HepG2 (cell line): ENCODE measurements around the gene RARRES1. TPM values are rescaled to one million over a fixed set of nuclear protein-coding genes. Genes with fewer than 3 reads are reported as not detected.

Experiments used
- ATAC-seq: fragments of 200-7000 bp; cut with Tn5 transposase; 3 replicates; pipeline ENCODE4 v1.9.1; 2020; ENCODE audit warnings: mild to moderate bottlenecking, moderate library complexity
- BruUV-seq: library from RNA; stranded (reverse); fragments of 400-500 nt; replicated peaks from 2 replicates; lab custom pipeline; 2021; lab: Mats Ljungman, UMichigan
- CTCF ChIA-PET: fragments of 300-600 bp; formaldehyde crosslinking; extraction: SDS; loops from one replicate; lab custom pipeline; 2021; ENCODE audit warnings: low total read pairs, inconsistent platforms, low intra/inter-chr PET ratio; lab: Yijun Ruan, JAX
- POLR2A ChIA-PET: fragments of 350-600 bp; sonication (Branson Sonifier 250); formaldehyde crosslinking; loops from one replicate; lab custom pipeline; 2020; ENCODE audit warnings: antibody characterized with exemption, inconsistent platforms; lab: Yijun Ruan, JAX
- DNase-seq: peaks from one replicate; pipeline ENCODE4 v3.0.0-alpha.2; 2015; ENCODE audit warnings: low spot score
- FAIRE-seq: peaks from 3 replicates; lab custom pipeline; 2011; peaks lifted over from hg19 to GRCh38; lab: Jason Lieb, UNC
- H2AFZ ChIP-seq: one replicate; pipeline ENCODE4 v1.6.1; 2011; ENCODE audit warnings: low read length, inconsistent platforms
- H3K27ac ChIP-seq: fragments of 300-600 bp; 3 replicates; pipeline ENCODE4 v1.8.0; 2011; ENCODE audit warnings: mixed run types, mild to moderate bottlenecking, mixed read lengths, low read length, inconsistent platforms; ENCODE audit not compliant: insufficient read depth; ENCODE audit errors: extremely low read length
- H3K27me3 ChIP-seq, 2 experiments: fragments of 200-600 bp in 1 of 2; 2 replicates in 1 of 2; 3 replicates in 1 of 2; pipeline versions ENCODE4 v1.6.0 to v1.8.0; 2011; ENCODE audit warnings: low read length in 2 of 2, mild to moderate bottlenecking in 2 of 2, moderate library complexity in 2 of 2, inconsistent platforms in 1 of 2; ENCODE audit not compliant: insufficient read depth in 2 of 2, control insufficient read depth in 1 of 2
- H3K36me3 ChIP-seq, 2 experiments: fragments of 200-600 bp in 1 of 2; replicated peaks in 1 of 2; 2 replicates in 1 of 2; 3 replicates in 1 of 2; pipeline versions ENCODE4 v1.5.1 to v1.8.0; 2011; ENCODE audit warnings: low read length in 2 of 2, inconsistent platforms in 1 of 2; ENCODE audit not compliant: insufficient read depth in 2 of 2, control insufficient read depth in 1 of 2
- H3K4me1 ChIP-seq: 2 replicates; pipeline ENCODE4 v1.5.1; 2012; ENCODE audit warnings: low read length, inconsistent platforms; ENCODE audit not compliant: insufficient read depth
- H3K4me2 ChIP-seq: 2 replicates; pipeline ENCODE4 v1.6.0; 2011; ENCODE audit warnings: low read depth, low read length, inconsistent platforms
- H3K4me3 ChIP-seq, 3 experiments: fragments of 200-600 bp in 1 of 3; sonication (generic), shearing (Covaris generic) in 1 of 3; replicated peaks in 1 of 3; 2 replicates each; pipeline ENCODE4 v1.5.1; 2011 to 2016; ENCODE audit warnings: low read length in 3 of 3, inconsistent platforms in 2 of 3, low read depth in 2 of 3, mild to moderate bottlenecking in 2 of 3, control low read depth in 1 of 3, mixed read lengths in 1 of 3; ENCODE audit not compliant: insufficient read depth in 1 of 3
- H3K79me2 ChIP-seq: one replicate; pipeline ENCODE4 v1.6.1; 2011; ENCODE audit warnings: low read length, inconsistent platforms; ENCODE audit not compliant: insufficient read depth
- H3K9ac ChIP-seq: 2 replicates; pipeline ENCODE4 v1.6.0; 2011; ENCODE audit warnings: mild to moderate bottlenecking, low read depth, low read length, inconsistent platforms; ENCODE audit not compliant: insufficient read depth
- H3K9me3 ChIP-seq: 2 replicates; pipeline ENCODE4 v1.5.1; 2012; ENCODE audit warnings: mild to moderate bottlenecking, low read length
- H4K20me1 ChIP-seq: 2 replicates; pipeline ENCODE4 v1.6.0; 2011; ENCODE audit warnings: inconsistent platforms, mild to moderate bottlenecking, low read length, moderate library complexity; ENCODE audit not compliant: insufficient read depth
- ADNP ChIP-seq: sonication (generic); formaldehyde crosslinking; IDR thresholded peaks from 2 replicates; pipeline ENCODE4 v1.4.0; 2020; ENCODE audit warnings: missing genetic modification reagents
- FOXM1 ChIP-seq: sonication (generic); formaldehyde crosslinking; IDR thresholded peaks from 2 replicates; pipeline ENCODE4 v1.5.0; 2020; ENCODE audit warnings: missing genetic modification reagents
- HES4 ChIP-seq: sonication (generic); formaldehyde crosslinking; IDR thresholded peaks from 2 replicates; pipeline ENCODE4 v1.9.0; 2021; ENCODE audit warnings: mild to moderate bottlenecking, missing genetic modification reagents, borderline replicate concordance
- NFE2L2 ChIP-seq: fragments of 150-350 bp; IDR thresholded peaks from 2 replicates; pipeline ENCODE4 v1.6.1; 2014; ENCODE audit warnings: low read length
- PHF20 ChIP-seq: sonication (generic); formaldehyde crosslinking; IDR thresholded peaks from 2 replicates; pipeline ENCODE4 v1.5.0; 2020; ENCODE audit warnings: mild to moderate bottlenecking, missing genetic modification reagents
- SKI ChIP-seq: fragments of 450-650 bp; IDR thresholded peaks from one replicate; pipeline ENCODE4 v1.6.1; 2018; ENCODE audit warnings: mild to moderate bottlenecking; ENCODE audit not compliant: partially characterized antibody
- ZFP62 ChIP-seq: sonication (generic); formaldehyde crosslinking; IDR thresholded peaks from 2 replicates; pipeline ENCODE4 v1.4.0; 2020; ENCODE audit warnings: missing genetic modification reagents
- ZNF230 ChIP-seq: sonication (generic); formaldehyde crosslinking; IDR thresholded peaks from 2 replicates; pipeline ENCODE4 v1.4.0; 2020; ENCODE audit warnings: mild to moderate bottlenecking, missing genetic modification reagents
- ZNF234 ChIP-seq: sonication (generic); formaldehyde crosslinking; conservative IDR thresholded peaks from 2 replicates; pipeline ENCODE4 v1.5.1; 2020; ENCODE audit warnings: mild to moderate bottlenecking, missing genetic modification reagents
- ZNF274 ChIP-seq: sonication (generic); formaldehyde crosslinking; IDR thresholded peaks from 2 replicates; pipeline ENCODE4 v1.5.1; 2020; ENCODE audit warnings: mild to moderate bottlenecking, missing genetic modification reagents
- ZNF432 ChIP-seq: sonication (generic); formaldehyde crosslinking; IDR thresholded peaks from 2 replicates; pipeline ENCODE4 v1.5.0; 2020; ENCODE audit warnings: missing genetic modification reagents, mild to moderate bottlenecking, borderline replicate concordance
- ZNF484 ChIP-seq: sonication (generic); formaldehyde crosslinking; IDR thresholded peaks from 2 replicates; pipeline ENCODE4 v1.5.1; 2020; ENCODE audit warnings: mild to moderate bottlenecking, low read depth, missing genetic modification reagents, borderline replicate concordance
- ZNF850 ChIP-seq: sonication (generic); formaldehyde crosslinking; conservative IDR thresholded peaks from 2 replicates; pipeline ENCODE4 v1.9.0; 2021; ENCODE audit warnings: mild to moderate bottlenecking, missing genetic modification reagents
- WGBS: methylation state at CpG from one replicate; pipeline ENCODE4 v1.1.6; 2017; ENCODE audit warnings: low lambda C conversion rate; 5-methylcytosine and 5-hydroxymethylcytosine counted together
- in situ Hi-C: cut with HindIII; loops from 2 replicates; pipeline ENCODE4 v1.10.0; 2017; ENCODE audit warnings: low pct_unique_long_range_greater_than_20kb; ENCODE audit not compliant: extremely low pct_ligation_motif_present
- intact Hi-C: fragments of 100-400 bp; cut with micrococcal nuclease; formaldehyde crosslinking; loops from one replicate; pipeline ENCODE4 v1.10.0; 2022; ENCODE audit not compliant: unreplicated experiment
- polyA plus RNA-seq, 8 experiments: library from polyadenylated mRNA; depleted of rRNA in 3 of 8; stranded (reverse) in 7 of 8; unstranded in 1 of 8; fragments of >200 nt; fragmentation: Illumina TruSeq in 4 of 8; extraction: Trizol in 4 of 8; gene quantifications; 2 replicates each; pipeline versions ENCODE4 v1.2.1 to v1.2.3, GENCODE V29; 2011 to 2016; ENCODE audit warnings: low read depth in 4 of 8, missing spikeins in 1 of 8, mixed read lengths in 1 of 8; ENCODE audit not compliant: insufficient read depth in 1 of 8
- total RNA-seq, 5 experiments: library from RNA; depleted of rRNA; stranded (reverse); fragments of >200 nt; fragmentation: Illumina TruSeq; extraction: Trizol; gene quantifications; 2 replicates each; pipeline ENCODE4 v1.2.3, GENCODE V29; 2016; ENCODE audit warnings: low read depth in 1 of 5
- TF ChIP-seq, protein P1 (sequence below), 2 experiments: sonication (generic) in 1 of 2; formaldehyde crosslinking in 1 of 2; IDR thresholded peaks; 2 replicates each; pipeline versions ENCODE4 v1.4.0 to v1.6.1; 2018 to 2020; ENCODE audit warnings: missing genetic modification reagents in 2 of 2, borderline replicate concordance in 1 of 2, low read depth in 1 of 2, mild to moderate bottlenecking in 1 of 2, missing biosample characterization in 1 of 2
- TF ChIP-seq, protein P2 (sequence below): sonication (generic); formaldehyde crosslinking; IDR thresholded peaks from 2 replicates; pipeline ENCODE4 v1.8.1; 2023; ENCODE audit warnings: mild to moderate bottlenecking, inconsistent platforms, moderate library complexity, missing genetic modification reagents, borderline replicate concordance
- TF ChIP-seq, protein P3 (sequence below): IDR thresholded peaks from 2 replicates; pipeline ENCODE4 v1.4.0; 2020; ENCODE audit warnings: mild to moderate bottlenecking, missing genetic modification reagents
- TF ChIP-seq, protein P4 (sequence below): sonication (generic); formaldehyde crosslinking; IDR thresholded peaks from 2 replicates; pipeline ENCODE4 v1.5.0; 2020; ENCODE audit warnings: missing genetic modification reagents

The RARRES1 gene
- total and polyA plus RNA-seq, 2 of the 13 experiments (the other 11 are each of a cell fraction or from before 2014, with no cell fraction given): not detected

DNA sequence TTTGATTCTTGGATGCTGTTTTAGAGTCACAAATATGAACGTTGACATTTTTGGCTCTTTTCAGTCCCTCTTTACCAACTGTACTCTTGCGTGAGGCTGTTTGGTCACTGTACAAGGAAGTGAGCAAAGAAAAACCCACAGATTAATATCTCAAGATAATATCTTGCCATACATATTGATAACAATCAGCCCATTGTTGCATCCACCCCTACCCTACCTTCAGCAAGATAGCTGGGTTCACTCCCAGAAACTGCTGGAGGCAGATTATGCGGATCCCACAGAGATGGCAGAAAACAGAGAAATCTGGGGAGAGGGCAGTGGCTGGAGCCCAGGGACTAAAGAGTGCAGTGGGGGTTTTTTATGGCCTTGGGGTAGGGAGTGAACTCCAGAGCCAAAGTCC lies 39.7 kb upstream of the RARRES1 start (continued):
- no peak for TF ChIP-seq HES4

DNA sequence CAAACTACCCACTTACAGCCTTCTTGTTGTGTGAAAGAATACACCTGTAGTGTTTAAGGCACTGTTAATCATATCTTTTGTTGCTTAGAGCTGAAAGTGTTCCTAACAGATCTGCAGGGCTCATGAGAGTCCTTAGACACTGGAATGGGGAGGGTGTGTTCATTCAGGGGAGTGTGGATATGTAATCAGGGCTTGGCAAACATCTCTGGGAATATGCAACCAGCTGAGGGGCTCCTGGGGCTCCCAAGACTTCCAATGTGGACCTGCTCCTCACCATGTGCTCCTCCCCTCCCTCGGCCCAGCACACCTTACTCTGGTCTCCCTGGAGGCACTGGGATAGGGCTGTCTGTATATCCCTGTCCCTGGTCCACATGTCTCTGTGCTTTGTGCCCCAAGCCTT lies 39.3 kb upstream of the RARRES1 start:
- CTCF ChIA-PET: interaction anchor here (0.8 kb wide), 1 partner anchor 130 kb away, joined by 3 read pairs; no protein-coding TSS in a partner anchor

More for the DNA sequence above, 39.3 kb upstream of the RARRES1 start:
- 75% methylated on average over 1 of the region's 1 CpG for WGBS
- FAIRE-seq (no peak), DNase-seq (no peak), ATAC-seq (no peak)
- no peak overlapping the region for H3K27ac ChIP-seq
- no peak overlapping the region for H3K4me3 ChIP-seq
- no peaks in the 10 kb centered on the region for H3K79me2 ChIP-seq
- no TSS peak for BruUV-seq
- no peaks in the 10 kb centered on the region for H3K36me3 ChIP-seq
- intact Hi-C loops: no loop called here
- H4K20me1 ChIP-seq: no peaks in the 10 kb centered on the region
- no peaks in the 10 kb centered on the region for H3K9me3 ChIP-seq
- H3K4me2 ChIP-seq: no peak overlapping the region
- H3K27me3 ChIP-seq: no peaks in the 10 kb centered on the region
- H2AFZ ChIP-seq: no peak overlapping the region
- H3K9ac ChIP-seq: no peak overlapping the region
- no peak for TF ChIP-seq ZNF432 (CRISPR knock-in tag)
- TF ChIP-seq, protein P1, sequence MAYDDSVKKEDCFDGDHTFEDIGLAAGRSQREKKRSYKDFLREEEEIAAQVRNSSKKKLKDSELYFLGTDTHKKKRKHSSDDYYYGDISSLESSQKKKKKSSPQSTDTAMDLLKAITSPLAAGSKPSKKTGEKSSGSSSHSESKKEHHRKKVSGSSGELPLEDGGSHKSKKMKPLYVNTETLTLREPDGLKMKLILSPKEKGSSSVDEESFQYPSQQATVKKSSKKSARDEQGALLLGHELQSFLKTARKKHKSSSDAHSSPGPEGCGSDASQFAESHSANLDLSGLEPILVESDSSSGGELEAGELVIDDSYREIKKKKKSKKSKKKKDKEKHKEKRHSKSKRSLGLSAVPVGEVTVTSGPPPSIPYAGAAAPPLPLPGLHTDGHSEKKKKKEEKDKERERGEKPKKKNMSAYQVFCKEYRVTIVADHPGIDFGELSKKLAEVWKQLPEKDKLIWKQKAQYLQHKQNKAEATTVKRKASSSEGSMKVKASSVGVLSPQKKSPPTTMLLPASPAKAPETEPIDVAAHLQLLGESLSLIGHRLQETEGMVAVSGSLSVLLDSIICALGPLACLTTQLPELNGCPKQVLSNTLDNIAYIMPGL (CRISPR knock-in tag; IDR thresholded peaks at IDR 0.05; ENCODE audit: borderline replicate concordance in 1 of 2, low read depth in 1 of 2): no peak
- no peak for TF ChIP-seq ZNF234 (CRISPR knock-in tag)
- TF ChIP-seq ZNF484 (CRISPR knock-in tag): no peak
- no peak for TF ChIP-seq NFE2L2
- TF ChIP-seq ZNF230 (CRISPR knock-in tag): no peak
- no peak for TF ChIP-seq ADNP (CRISPR knock-in tag)
- TF ChIP-seq, protein P2, sequence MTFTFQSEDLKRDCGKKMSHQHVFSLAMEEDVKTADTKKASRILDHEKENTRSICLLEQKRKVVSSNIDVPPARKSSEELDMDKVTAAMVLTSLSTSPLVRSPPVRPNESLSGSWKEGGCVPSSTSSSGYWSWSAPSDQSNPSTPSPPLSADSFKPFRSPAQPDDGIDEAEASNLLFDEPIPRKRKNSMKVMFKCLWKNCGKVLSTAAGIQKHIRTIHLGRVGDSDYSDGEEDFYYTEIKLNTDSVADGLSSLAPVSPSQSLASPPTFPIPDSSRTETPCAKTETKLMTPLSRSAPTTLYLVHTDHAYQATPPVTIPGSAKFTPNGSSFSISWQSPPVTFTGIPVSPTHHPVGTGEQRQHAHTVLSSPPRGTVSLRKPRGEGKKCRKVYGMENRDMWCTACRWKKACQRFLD (CRISPR knock-in tag): no peak
- no peak for TF ChIP-seq FOXM1 (CRISPR knock-in tag)
- no peak for TF ChIP-seq ZNF274 (CRISPR knock-in tag)
- no peak for TF ChIP-seq ZNF850 (CRISPR knock-in tag)
- TF ChIP-seq, protein P3, sequence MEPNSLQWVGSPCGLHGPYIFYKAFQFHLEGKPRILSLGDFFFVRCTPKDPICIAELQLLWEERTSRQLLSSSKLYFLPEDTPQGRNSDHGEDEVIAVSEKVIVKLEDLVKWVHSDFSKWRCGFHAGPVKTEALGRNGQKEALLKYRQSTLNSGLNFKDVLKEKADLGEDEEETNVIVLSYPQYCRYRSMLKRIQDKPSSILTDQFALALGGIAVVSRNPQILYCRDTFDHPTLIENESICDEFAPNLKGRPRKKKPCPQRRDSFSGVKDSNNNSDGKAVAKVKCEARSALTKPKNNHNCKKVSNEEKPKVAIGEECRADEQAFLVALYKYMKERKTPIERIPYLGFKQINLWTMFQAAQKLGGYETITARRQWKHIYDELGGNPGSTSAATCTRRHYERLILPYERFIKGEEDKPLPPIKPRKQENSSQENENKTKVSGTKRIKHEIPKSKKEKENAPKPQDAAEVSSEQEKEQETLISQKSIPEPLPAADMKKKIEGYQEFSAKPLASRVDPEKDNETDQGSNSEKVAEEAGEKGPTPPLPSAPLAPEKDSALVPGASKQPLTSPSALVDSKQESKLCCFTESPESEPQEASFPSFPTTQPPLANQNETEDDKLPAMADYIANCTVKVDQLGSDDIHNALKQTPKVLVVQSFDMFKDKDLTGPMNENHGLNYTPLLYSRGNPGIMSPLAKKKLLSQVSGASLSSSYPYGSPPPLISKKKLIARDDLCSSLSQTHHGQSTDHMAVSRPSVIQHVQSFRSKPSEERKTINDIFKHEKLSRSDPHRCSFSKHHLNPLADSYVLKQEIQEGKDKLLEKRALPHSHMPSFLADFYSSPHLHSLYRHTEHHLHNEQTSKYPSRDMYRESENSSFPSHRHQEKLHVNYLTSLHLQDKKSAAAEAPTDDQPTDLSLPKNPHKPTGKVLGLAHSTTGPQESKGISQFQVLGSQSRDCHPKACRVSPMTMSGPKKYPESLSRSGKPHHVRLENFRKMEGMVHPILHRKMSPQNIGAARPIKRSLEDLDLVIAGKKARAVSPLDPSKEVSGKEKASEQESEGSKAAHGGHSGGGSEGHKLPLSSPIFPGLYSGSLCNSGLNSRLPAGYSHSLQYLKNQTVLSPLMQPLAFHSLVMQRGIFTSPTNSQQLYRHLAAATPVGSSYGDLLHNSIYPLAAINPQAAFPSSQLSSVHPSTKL (CRISPR knock-in tag): no peak
- no peak for TF ChIP-seq PHF20 (CRISPR knock-in tag)
- no peak for TF ChIP-seq SKI
- TF ChIP-seq, protein P4, sequence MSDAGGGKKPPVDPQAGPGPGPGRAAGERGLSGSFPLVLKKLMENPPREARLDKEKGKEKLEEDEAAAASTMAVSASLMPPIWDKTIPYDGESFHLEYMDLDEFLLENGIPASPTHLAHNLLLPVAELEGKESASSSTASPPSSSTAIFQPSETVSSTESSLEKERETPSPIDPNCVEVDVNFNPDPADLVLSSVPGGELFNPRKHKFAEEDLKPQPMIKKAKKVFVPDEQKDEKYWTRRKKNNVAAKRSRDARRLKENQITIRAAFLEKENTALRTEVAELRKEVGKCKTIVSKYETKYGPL (CRISPR knock-in tag): no peak
- no peak for TF ChIP-seq ZFP62 (CRISPR knock-in tag)
- POLR2A ChIA-PET: no interaction called here
- H3K4me1 ChIP-seq: peaks cover 65% of the 10 kb centered on the region
- in situ Hi-C loops: no loop called here
